HEK293T (cell line): ENCODE results near the gene MRC1.

Source experiments
- BHLHE40 ChIP-seq: fragments of 450-650 bp; IDR thresholded peaks from 2 replicates; pipeline ENCODE4 v1.6.1; 2016; ENCODE audit warnings: mild to moderate bottlenecking, moderate library complexity, borderline replicate concordance
- ELF4 ChIP-seq: fragments of 450-650 bp; IDR thresholded peaks from 2 replicates; pipeline ENCODE4 v1.6.1; 2017; ENCODE audit warnings: antibody characterized with exemption
- FOXM1 ChIP-seq: fragments of 450-650 bp; IDR thresholded peaks from 2 replicates; pipeline ENCODE4 v1.6.1; 2017; ENCODE audit warnings: mild to moderate bottlenecking, borderline replicate concordance
- SP1 ChIP-seq: fragments of 450-650 bp; IDR thresholded peaks from 2 replicates; pipeline ENCODE4 v1.6.1; 2017
- SUZ12 ChIP-seq: fragments of 450-650 bp; IDR thresholded peaks from 2 replicates; pipeline ENCODE4 v1.6.1; 2016; ENCODE audit warnings: mild to moderate bottlenecking
- TARDBP ChIP-seq: fragments of 450-650 bp; IDR thresholded peaks from 2 replicates; pipeline ENCODE4 v1.6.1; 2016
- TF ChIP-seq, protein P1 (sequence below): fragments of 450-650 bp; IDR thresholded peaks from 2 replicates; pipeline ENCODE4 v1.6.1; 2016

DNA sequence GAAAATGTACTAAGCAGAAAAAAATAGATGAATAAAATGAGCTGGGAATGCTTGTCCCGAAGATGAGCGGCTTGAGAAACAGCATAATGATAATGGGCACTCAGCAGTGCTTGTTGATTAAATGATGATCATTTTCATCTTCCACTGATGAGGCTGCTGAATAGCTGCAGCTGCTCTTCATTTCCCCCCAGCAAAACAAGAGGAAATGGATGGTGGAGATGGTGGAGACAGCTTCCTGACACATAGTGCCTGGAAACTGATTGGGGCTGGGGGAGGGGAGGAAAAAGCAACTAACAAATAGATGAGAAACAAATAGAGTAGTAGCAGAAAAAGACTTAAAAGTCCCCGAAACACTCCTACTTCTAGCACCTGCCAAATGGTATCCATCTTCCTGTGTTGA, 41.4 kb downstream of the MRC1 start:
- no peak for TF ChIP-seq ELF4
- no peak for TF ChIP-seq SP1
- no peak for TF ChIP-seq SUZ12
- no peak for TF ChIP-seq BHLHE40
- no peak for TF ChIP-seq TARDBP
- TF ChIP-seq FOXM1 = no peak
- TF ChIP-seq, protein P1, sequence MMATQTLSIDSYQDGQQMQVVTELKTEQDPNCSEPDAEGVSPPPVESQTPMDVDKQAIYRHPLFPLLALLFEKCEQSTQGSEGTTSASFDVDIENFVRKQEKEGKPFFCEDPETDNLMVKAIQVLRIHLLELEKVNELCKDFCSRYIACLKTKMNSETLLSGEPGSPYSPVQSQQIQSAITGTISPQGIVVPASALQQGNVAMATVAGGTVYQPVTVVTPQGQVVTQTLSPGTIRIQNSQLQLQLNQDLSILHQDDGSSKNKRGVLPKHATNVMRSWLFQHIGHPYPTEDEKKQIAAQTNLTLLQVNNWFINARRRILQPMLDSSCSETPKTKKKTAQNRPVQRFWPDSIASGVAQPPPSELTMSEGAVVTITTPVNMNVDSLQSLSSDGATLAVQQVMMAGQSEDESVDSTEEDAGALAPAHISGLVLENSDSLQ = no peak
